GM18526 (cell line): ENCODE data around the gene OSBPL8.

Experiments
- POLR2A ChIP-seq: IDR thresholded peaks from 3 replicates; pipeline ENCODE4 v1.6.1; 2011; ENCODE audit not compliant: insufficient read length; ENCODE audit errors: extremely low read depth

The OSBPL8 gene

GRCh38 chr12:76543813-76544347 lies 15.7 kb downstream of the OSBPL8 start:
- no peak for TF ChIP-seq POLR2A

- TF ChIP-seq POLR2A, result no peak
These were observed 16.7 kb downstream of the OSBPL8 start for GRCh38 chr12:76542908-76543307.

- no peak for TF ChIP-seq POLR2A
These were observed 19.8 kb downstream of the OSBPL8 start for GRCh38 chr12:76539727-76540126.

GRCh38 chr12:76537923-76538322 lies 21.6 kb downstream of the OSBPL8 start:
- TF ChIP-seq POLR2A, result no peak

- no peak for TF ChIP-seq POLR2A
These were observed 23.0 kb downstream of the OSBPL8 start for GRCh38 chr12:76536546-76536945.

- TF ChIP-seq POLR2A, result no peak
These were observed 24.4 kb downstream of the OSBPL8 start for GRCh38 chr12:76535170-76535569.

GRCh38 chr12:76533331-76533730 lies 26.2 kb downstream of the OSBPL8 start:
- no peak for TF ChIP-seq POLR2A

- TF ChIP-seq POLR2A, result no peak
These were observed 27.1 kb downstream of the OSBPL8 start for GRCh38 chr12:76532520-76532919.

GRCh38 chr12:76531056-76531455 lies 28.5 kb downstream of the OSBPL8 start:
- no peak for TF ChIP-seq POLR2A

- no peak for TF ChIP-seq POLR2A
These were observed 29.1 kb downstream of the OSBPL8 start for GRCh38 chr12:76530516-76530915.

GRCh38 chr12:76529226-76529918 lies 30.2 kb downstream of the OSBPL8 start:
- no peak for TF ChIP-seq POLR2A

GRCh38 chr12:76523408-76523807 lies 36.2 kb downstream of the OSBPL8 start:
- TF ChIP-seq POLR2A, result no peak

GRCh38 chr12:76520348-76520747 lies 39.2 kb downstream of the OSBPL8 start:
- TF ChIP-seq POLR2A, result no peak

GRCh38 chr12:76519538-76519937 lies 40.0 kb downstream of the OSBPL8 start:
- no peak for TF ChIP-seq POLR2A

GRCh38 chr12:76518699-76519098 lies 40.9 kb downstream of the OSBPL8 start:
- TF ChIP-seq POLR2A, result no peak

GRCh38 chr12:76515271-76515670 lies 44.3 kb downstream of the OSBPL8 start:
- no peak for TF ChIP-seq POLR2A
